Gastrocnemius medialis (tissue), 4 donors: ENCODE results near the gene GABARAP. TPM values are rescaled to one million over a fixed set of nuclear protein-coding genes. Genes with fewer than 3 reads are reported as not detected.

Experiments
- ATAC-seq, 2 donors: fragments of 150-250 bp; one replicate each; pipeline ENCODE4 v1.9.1; 2016
- DNase-seq, 2 donors: peaks; one replicate each; pipeline ENCODE4 v3.0.0-alpha.2; 2019
- H3K27ac ChIP-seq, 4 donors: fragments of 200-600 bp; sonication (generic); 1 replicate in 1 of 4; 2 replicates in 3 of 4; pipeline ENCODE4 v1.5.1; 2016 to 2018; ENCODE audit warnings: mild to moderate bottlenecking in 2 of 4, moderate library complexity in 1 of 4
- H3K27me3 ChIP-seq, 3 donors: fragments of 200-600 bp; sonication (generic) in 2 of 3; 1 replicate in 1 of 3; 2 replicates in 2 of 3; pipeline versions ENCODE4 v1.5.1 to v1.6.0; 2016 to 2019; ENCODE audit warnings: mild to moderate bottlenecking in 1 of 3, moderate library complexity in 1 of 3
- H3K36me3 ChIP-seq, 2 donors: fragments of 200-600 bp; sonication (generic) in 1 of 2; one replicate each; pipeline ENCODE4 v1.5.1; 2017 to 2018
- H3K4me1 ChIP-seq, 2 donors: fragments of 200-600 bp; sonication (generic) in 1 of 2; one replicate each; pipeline ENCODE4 v1.5.1; 2016 to 2017; ENCODE audit warnings: mild to moderate bottlenecking in 2 of 2
- H3K4me3 ChIP-seq, 4 donors: fragments of 200-600 bp; sonication (generic) in 3 of 4; 1 replicate in 1 of 4; 2 replicates in 3 of 4; pipeline ENCODE4 v1.5.1; 2016 to 2019; ENCODE audit warnings: mild to moderate bottlenecking in 2 of 4
- H3K9me3 ChIP-seq, 3 donors: fragments of 200-600 bp; sonication (generic) in 2 of 3; 1 replicate in 1 of 3; 2 replicates in 2 of 3; pipeline ENCODE4 v1.5.1; 2016 to 2019
- POLR2A ChIP-seq, 2 donors: fragments of 450-650 bp; IDR thresholded peaks; one replicate each; pipeline ENCODE4 v1.6.1; 2017; ENCODE audit warnings: antibody characterized with exemption in 2 of 2, mild to moderate bottlenecking in 2 of 2, moderate library complexity in 2 of 2
- in situ Hi-C, 4 donors: fragments of 200-750 bp; cut with MboI; loops; one replicate each; pipeline versions ENCODE4 v1.15.0 to v1.8.0; 2017; ENCODE audit warnings: low sequenced_read_pairs in 4 of 4
- intact Hi-C: fragments of 100-400 bp; cut with DNase I; formaldehyde crosslinking; loops from one replicate; pipeline ENCODE4 v1.15.1; 2023; ENCODE audit warnings: low total_unique reads
- total RNA-seq, 4 donors: library from RNA; depleted of rRNA; stranded (reverse); fragments of >200 nt; gene quantifications; one replicate each; pipeline versions ENCODE4 v1.1.0 to v1.2.3, GENCODE V29; 2016
- TF ChIP-seq, protein P1 (sequence below), 5 experiments: fragments of 450-650 bp in 3 of 5; fragments of 200-600 bp in 2 of 5; sonication (generic) in 2 of 5; IDR thresholded peaks in 4 of 5; conservative IDR thresholded peaks in 1 of 5; 1 replicate in 4 of 5; 2 replicates in 1 of 5; pipeline ENCODE4 v1.5.1; 2016 to 2019; ENCODE audit warnings: antibody characterized with exemption in 5 of 5, mild to moderate bottlenecking in 3 of 5, moderate library complexity in 3 of 5

Gene GABARAP
- total RNA-seq, 4 donors from 2014 or later = 207 to 626 (median 258) TPM

DNA sequence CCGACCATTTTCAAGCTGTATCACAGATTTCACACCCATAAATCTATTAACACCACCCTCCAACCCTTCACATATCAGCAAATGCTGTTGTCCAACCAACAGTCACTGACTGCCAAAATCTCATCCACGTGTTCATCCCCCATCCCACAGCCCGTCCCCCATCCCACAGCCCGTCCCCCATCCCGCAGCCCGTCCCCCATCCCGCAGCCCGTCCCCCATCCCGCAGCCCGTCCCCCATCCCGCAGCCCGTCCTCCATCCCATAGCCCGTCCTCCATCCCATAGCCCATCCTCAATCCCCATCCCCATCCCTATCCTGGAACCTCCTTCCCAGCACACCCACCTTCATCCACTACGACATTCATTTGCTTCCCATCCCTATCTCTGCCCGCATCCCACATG, 36.7 kb downstream of the GABARAP start:
- TF ChIP-seq POLR2A (IDR thresholded peaks at IDR 0.05) = no peak
- TF ChIP-seq, protein P1, sequence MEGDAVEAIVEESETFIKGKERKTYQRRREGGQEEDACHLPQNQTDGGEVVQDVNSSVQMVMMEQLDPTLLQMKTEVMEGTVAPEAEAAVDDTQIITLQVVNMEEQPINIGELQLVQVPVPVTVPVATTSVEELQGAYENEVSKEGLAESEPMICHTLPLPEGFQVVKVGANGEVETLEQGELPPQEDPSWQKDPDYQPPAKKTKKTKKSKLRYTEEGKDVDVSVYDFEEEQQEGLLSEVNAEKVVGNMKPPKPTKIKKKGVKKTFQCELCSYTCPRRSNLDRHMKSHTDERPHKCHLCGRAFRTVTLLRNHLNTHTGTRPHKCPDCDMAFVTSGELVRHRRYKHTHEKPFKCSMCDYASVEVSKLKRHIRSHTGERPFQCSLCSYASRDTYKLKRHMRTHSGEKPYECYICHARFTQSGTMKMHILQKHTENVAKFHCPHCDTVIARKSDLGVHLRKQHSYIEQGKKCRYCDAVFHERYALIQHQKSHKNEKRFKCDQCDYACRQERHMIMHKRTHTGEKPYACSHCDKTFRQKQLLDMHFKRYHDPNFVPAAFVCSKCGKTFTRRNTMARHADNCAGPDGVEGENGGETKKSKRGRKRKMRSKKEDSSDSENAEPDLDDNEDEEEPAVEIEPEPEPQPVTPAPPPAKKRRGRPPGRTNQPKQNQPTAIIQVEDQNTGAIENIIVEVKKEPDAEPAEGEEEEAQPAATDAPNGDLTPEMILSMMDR (IDR thresholded peaks at IDR 0.05 in 4 of 5, conservative IDR thresholded peaks at IDR 0.05 in 1 of 5) = no peak
- intact Hi-C loops = no loop called here

DNA sequence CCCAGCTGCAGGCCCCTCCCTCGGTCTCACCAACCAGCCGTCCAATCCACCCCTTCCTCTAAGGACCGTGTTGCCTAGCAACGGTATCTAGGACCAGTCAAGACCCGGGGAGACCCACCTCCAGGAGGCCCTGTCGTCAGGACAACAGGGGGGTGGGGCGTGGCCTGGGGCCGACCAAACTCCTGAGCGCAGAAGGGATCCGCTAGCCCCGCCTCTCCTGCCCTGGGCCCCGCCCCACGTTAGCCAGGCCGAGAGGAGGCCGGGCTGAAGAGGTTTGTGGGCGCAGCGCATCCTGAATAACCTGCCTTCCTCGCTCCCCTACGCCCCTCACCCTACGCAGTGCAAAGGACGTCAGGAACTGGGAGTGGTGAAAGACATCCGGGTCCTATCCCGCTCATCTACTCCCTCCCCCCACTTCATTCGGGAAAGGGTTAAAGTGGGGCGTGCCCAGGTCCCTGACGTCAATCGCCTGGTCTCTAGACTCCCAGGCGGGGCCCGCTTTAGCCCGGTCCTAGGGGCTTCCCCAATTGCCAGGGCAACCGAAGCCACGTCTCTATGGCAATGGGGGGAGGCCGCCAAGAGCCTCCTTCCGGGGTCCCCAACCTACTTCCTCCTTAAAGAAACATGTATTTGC, 37.3 kb downstream of the GABARAP start:
- H3K4me1 ChIP-seq = no peaks in the 10 kb centered on the region
- no peaks in the 10 kb centered on the region for H3K36me3 ChIP-seq
- H3K27me3 ChIP-seq = peaks cover 0 to 11% (median 0%) of the 10 kb centered on the region in 3 donors
- TF ChIP-seq, protein P1 (IDR thresholded peaks at IDR 0.05 in 4 of 5, conservative IDR thresholded peaks at IDR 0.05 in 1 of 5) = no peak
- TF ChIP-seq POLR2A (IDR thresholded peaks at IDR 0.05) = no peak
- ATAC-seq (peak; percentile 61 to 69), DNase-seq (peak; percentile 33 to 58)
- H3K9me3 ChIP-seq = no peaks in the 10 kb centered on the region
- H3K4me3 ChIP-seq = peak overlapping the region; percentile 49 to 59 (median 54)
- in situ Hi-C loops = no loop called here
- intact Hi-C loops = no loop called here
- peak overlapping the region; percentile 7 to 54 (median 28) for H3K27ac ChIP-seq

More for the DNA sequence above, 36.7 kb downstream of the GABARAP start:
- DNase-seq (no peak), ATAC-seq (no peak)
- Histone ChIP-seq H3K4me1 (no peaks in the 10 kb centered on the region), H3K4me3 (peak overlapping the region; percentile 49 to 59 (median 54)), H3K36me3 (no peaks in the 10 kb centered on the region), H3K9me3 (no peaks in the 10 kb centered on the region), H3K27me3 (peaks cover 0 to 11% (median 0%) of the 10 kb centered on the region in 3 donors), H3K27ac (peak overlapping the region; percentile 7 to 54 (median 28))
- in situ Hi-C loops = no loop called here

DNA sequence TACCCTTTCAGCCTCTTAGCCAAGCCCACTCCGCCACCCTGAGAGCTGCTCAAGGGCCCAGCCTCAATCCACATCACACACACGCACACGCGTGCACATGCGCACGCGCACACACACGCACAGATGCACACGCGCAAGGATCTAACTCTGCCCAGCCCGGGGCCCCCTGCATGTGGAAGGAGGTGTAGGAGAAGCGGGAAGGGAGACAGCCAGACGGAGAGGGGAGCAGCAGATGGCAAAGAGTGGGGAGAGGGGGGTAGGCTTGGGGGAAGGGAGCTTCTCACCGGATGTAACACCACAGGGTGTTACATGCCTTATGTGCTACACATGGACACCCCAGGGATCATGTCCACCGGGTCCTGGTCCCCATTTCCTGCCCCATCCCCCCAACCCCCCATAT, 37.9 kb downstream of the GABARAP start:
- peak overlapping the region in 2 of 4 donors; percentile 9 to 48 for H3K27ac ChIP-seq
- intact Hi-C loops = no loop called here
- no peak for ATAC-seq

DNA sequence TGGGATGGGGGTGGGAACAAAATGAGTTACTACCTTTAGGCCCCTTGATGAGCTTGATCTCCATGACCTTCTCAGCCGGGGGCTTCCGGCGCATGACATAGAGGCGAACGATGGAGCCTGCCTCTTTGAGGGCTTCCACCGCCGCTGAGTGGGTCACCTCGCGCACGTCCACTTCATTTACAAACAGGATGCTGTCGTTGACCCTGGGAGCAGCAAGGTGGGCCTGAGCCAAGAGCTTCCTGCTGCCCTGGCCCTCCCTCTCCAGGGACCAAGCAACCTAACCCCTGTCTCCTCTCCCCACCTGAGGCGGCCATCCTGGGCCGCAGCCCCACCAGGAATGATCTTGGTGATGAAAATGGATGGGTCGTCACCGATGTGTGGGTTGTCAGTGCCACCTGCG, 38.9 kb downstream of the GABARAP start:
- Histone ChIP-seq H3K9me3 (no peaks in the 10 kb centered on the region), H3K4me3 (no peak overlapping the region), H3K27me3 (peaks cover 0 to 11% (median 0%) of the 10 kb centered on the region in 3 donors), H3K27ac (no peak overlapping the region), H3K36me3 (no peaks in the 10 kb centered on the region), H3K4me1 (no peaks in the 10 kb centered on the region)
- no peak for TF ChIP-seq POLR2A (IDR thresholded peaks at IDR 0.05)
- TF ChIP-seq, protein P1 (IDR thresholded peaks at IDR 0.05 in 4 of 5, conservative IDR thresholded peaks at IDR 0.05 in 1 of 5) = no peak
- intact Hi-C loops = no loop called here
- ATAC-seq (no peak), DNase-seq (no peak)
- in situ Hi-C loops = no loop called here

More for the DNA sequence above, 37.9 kb downstream of the GABARAP start:
- Histone ChIP-seq H3K27me3 (peaks cover 0 to 11% (median 0%) of the 10 kb centered on the region in 3 donors), H3K9me3 (no peaks in the 10 kb centered on the region), H3K4me1 (no peaks in the 10 kb centered on the region), H3K4me3 (peak overlapping the region in 3 of 4 donors; percentile 49 to 59 (median 50)), H3K36me3 (no peaks in the 10 kb centered on the region)
- TF ChIP-seq, protein P1 (IDR thresholded peaks at IDR 0.05 in 4 of 5, conservative IDR thresholded peaks at IDR 0.05 in 1 of 5) = no peak
- no peak for TF ChIP-seq POLR2A (IDR thresholded peaks at IDR 0.05)
- in situ Hi-C loops = no loop called here
- DNase-seq = no peak
